ENCODE data around the gene RNF103. TPM values are rescaled to one million over a fixed set of nuclear protein-coding genes. Genes with fewer than 3 reads are reported as not detected.

Gene RNF103
- total and polyA plus RNA-seq, 2 of the 8 experiments (the other 6 are each of a cell fraction or from before 2014, with no cell fraction given), result 3.3 to 7.4 TPM

GRCh38 chr2:86617153-86617552 lies 6.5 kb downstream of the RNF103 start:
- Histone ChIP-seq H4K91ac (replicated peaks; ENCODE audit: insufficient read length, low read length) (no peak overlapping the region), H3K79me1 (ENCODE audit: low read depth, low read length) (no peaks in the 10 kb centered on the region), H2AK5ac (ENCODE audit: low read depth, low read length) (no peak overlapping the region), H3K4me2 (ENCODE audit: insufficient read depth in 1 of 2, low read depth in 2 of 2, low read length in 2 of 2) (no peak overlapping the region), H3K9ac (replicated peaks in 1 of 4; ENCODE audit: extremely low read depth in 1 of 4, low read depth in 3 of 4, low read length in 3 of 4) (no peak overlapping the region), H3K27ac (ENCODE audit: low read depth, low read length) (no peak overlapping the region), H3K9me3 (ENCODE audit: insufficient read depth in 2 of 2, low read depth in 1 of 2, low read length in 1 of 2) (no peaks in the 10 kb centered on the region), H3K79me2 (ENCODE audit: control insufficient read depth in 1 of 2, insufficient read depth in 2 of 2, low read length in 2 of 2) (peaks cover 0 to 13% of the 10 kb centered on the region in 2 experiments; a peak in 2 of 4 replicates), H2BK12ac (ENCODE audit: low read depth, low read length) (no peak overlapping the region), H2BK20ac (ENCODE audit: low read length) (no peak overlapping the region), H4K5ac (ENCODE audit: insufficient read length, low read depth, low read length) (no peak overlapping the region), H3K18ac (ENCODE audit: extremely low read depth, low read length) (no peak overlapping the region), H3K56ac (replicated peaks; ENCODE audit: insufficient read length, low read depth, low read length) (no peak overlapping the region), H3K4ac (replicated peaks; ENCODE audit: insufficient read length, low read depth, low read length) (no peak overlapping the region), H3K4me1 (replicated peaks in 1 of 4; ENCODE audit: control insufficient read depth in 3 of 4, insufficient read depth in 4 of 4, low read length in 3 of 4) (no peaks in the 10 kb centered on the region), H4K20me1 (replicated peaks in 1 of 2; ENCODE audit: control insufficient read depth in 1 of 2, insufficient read depth in 2 of 2, low read length in 2 of 2) (peaks cover 0 to 2% of the 10 kb centered on the region in 2 experiments), H2AFZ (ENCODE audit: low read length) (no peak overlapping the region), H2BK15ac (ENCODE audit: low read length) (no peak overlapping the region), H3K4me3 (ENCODE audit: extremely low read depth in 1 of 4, insufficient read depth in 2 of 4, low read depth in 3 of 4, low read length in 4 of 4) (no peak overlapping the region), H3K14ac (ENCODE audit: insufficient read length) (no peak overlapping the region), H2BK5ac (ENCODE audit: low read depth, low read length) (no peak overlapping the region), H3K23ac (ENCODE audit: insufficient read length) (no peak overlapping the region), H3K23me2 (ENCODE audit: low read depth, low read length) (0 out of 2 replicates have a peak, but pooled peaks cover 2% of the 10 kb centered on the region), H2BK120ac (replicated peaks; ENCODE audit: low read depth, low read length) (no peak overlapping the region), H4K8ac (ENCODE audit: extremely low read depth, insufficient read depth, low read length) (no peak overlapping the region), H3K27me3 (replicated peaks in 1 of 4; ENCODE audit: control insufficient read depth in 3 of 4, extremely low read depth in 1 of 4, insufficient read depth in 3 of 4, low read length in 3 of 4) (peaks cover 0 to 1% (median 0%) of the 10 kb centered on the region in 4 experiments; a peak in 1 of 7 replicates), H3K36me3 (ENCODE audit: control insufficient read depth in 2 of 4, insufficient read depth in 4 of 4, low read length in 3 of 4) (peaks cover 0 to 5% (median 0%) of the 10 kb centered on the region in 4 experiments; a peak in 2 of 8 replicates)
- FAIRE-seq (no peak), DNase-seq (ENCODE audit: low read depth in 1 of 2, low spot score in 2 of 2) (no peak)
- WGBS, 2 experiments (ENCODE audit: extremely low coverage in 1 of 2, insufficient coverage in 1 of 2, insufficient read length in 1 of 2, insufficient replicate concordance in 2 of 2, low coverage in 1 of 2, low lambda C conversion rate in 2 of 2, missing lambda C conversion rate in 1 of 2), result 91% methylated on average over 3 of the region's 3 CpGs; no CpG with 5 or more reads in 1 of the 2 experiments
- ChIA-PET POLR2A (ENCODE audit: partially characterized antibody) (interaction anchor here (0.7 kb wide), 1 partner anchor 15 kb away, joined by 3 read pairs; no protein-coding TSS in a partner anchor), CTCF (ENCODE audit: partially characterized antibody) (no interaction called here)
- TF ChIP-seq BCL11A (IDR thresholded peaks at IDR 0.05; ENCODE audit: low read depth in 2 of 2, low read length in 2 of 2), result no peak
- TF ChIP-seq TBP (IDR thresholded peaks at IDR 0.05; ENCODE audit: low read depth, low read length), result no peak
- no peak for TF ChIP-seq BRCA1 (IDR thresholded peaks at IDR 0.05; ENCODE audit: low read depth, low read length)
- TF ChIP-seq JUN (IDR thresholded peaks at IDR 0.05; ENCODE audit: low read depth, low read length), result no peak
- no peak for TF ChIP-seq SUZ12 (IDR thresholded peaks at IDR 0.05; ENCODE audit: low read length)
- no peak for TF ChIP-seq FOSL1 (IDR thresholded peaks at IDR 0.05; ENCODE audit: insufficient read depth, low read depth, low read length)
- TF ChIP-seq HDAC6 (IDR thresholded peaks at IDR 0.05; ENCODE audit: low read depth, low read length), result no peak
- no peak for TF ChIP-seq SP1 (IDR thresholded peaks at IDR 0.05; ENCODE audit: low read depth, low read length)
- no peak for TF ChIP-seq SAP30 (IDR thresholded peaks at IDR 0.05; ENCODE audit: insufficient read depth, insufficient replicate concordance, low read length)
- no peak for TF ChIP-seq JUND (IDR thresholded peaks at IDR 0.05; ENCODE audit: low read length)
- TF ChIP-seq NANOG (IDR thresholded peaks at IDR 0.05; ENCODE audit: insufficient read depth, low read depth, low read length, poor library complexity, severe bottlenecking), result no peak
- no peak for TF ChIP-seq CBX5 (IDR thresholded peaks at IDR 0.05; ENCODE audit: low read depth, low read length)
- no peak for TF ChIP-seq SP4 (IDR thresholded peaks at IDR 0.05; ENCODE audit: low read length)
- TF ChIP-seq SIX5 (IDR thresholded peaks at IDR 0.05; ENCODE audit: low read depth, low read length), result no peak
- no peak for TF ChIP-seq RAD21 (IDR thresholded peaks at IDR 0.05 in 1 of 2, conservative IDR thresholded peaks at IDR 0.05 in 1 of 2; ENCODE audit: low read depth in 2 of 2, low read length in 2 of 2)

Measured in H1 (cell line).